ENCODE measurements around the gene DPT.
"Not testable (repeated sequence)": the region's sequence is repeated elsewhere in the genome, so short reads cannot be mapped to it uniquely, and the experiment has no call there.

DPT gene

GRCh38 chr1:168728473-168729404 is at the start of gene DPT:
Gene DPT (minus strand): TSS chr1:168729206. CDS start chr1:168729174, 32 bp downstream.
- no peak for DNase-seq (ENCODE audit: low spot score)

DNA sequence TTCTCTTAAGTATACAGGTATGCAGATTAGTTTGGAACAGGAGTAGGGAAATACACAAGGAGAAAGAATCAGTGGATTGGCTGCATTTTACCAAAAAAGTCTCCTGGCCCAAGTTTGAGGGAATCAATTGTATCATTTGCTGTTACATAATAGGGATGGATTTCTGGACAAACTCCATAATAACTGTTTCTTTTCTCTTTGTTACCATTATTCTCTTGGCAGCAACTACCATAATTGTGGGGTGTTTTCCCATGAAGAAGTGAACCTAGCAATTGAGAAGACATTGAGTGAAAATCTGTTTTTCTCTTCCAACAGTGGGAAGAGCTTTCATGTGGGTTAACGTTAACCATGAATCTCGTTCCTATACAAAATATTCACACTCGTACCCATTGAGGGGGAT is 46.4 kb upstream of the DPT start:
- DNase-seq (ENCODE audit: low spot score) = no peak

- DNase-seq (ENCODE audit: low spot score) = no peak
These were observed 45.2 kb upstream of the DPT start for GRCh38 chr1:168774241-168774640.

GRCh38 chr1:168772428-168773060 is 43.5 kb upstream of the DPT start:
- no peak for DNase-seq (ENCODE audit: low spot score)

- DNase-seq (ENCODE audit: low spot score) = no peak
These were observed 42.2 kb upstream of the DPT start for GRCh38 chr1:168771104-168771630.

DNA sequence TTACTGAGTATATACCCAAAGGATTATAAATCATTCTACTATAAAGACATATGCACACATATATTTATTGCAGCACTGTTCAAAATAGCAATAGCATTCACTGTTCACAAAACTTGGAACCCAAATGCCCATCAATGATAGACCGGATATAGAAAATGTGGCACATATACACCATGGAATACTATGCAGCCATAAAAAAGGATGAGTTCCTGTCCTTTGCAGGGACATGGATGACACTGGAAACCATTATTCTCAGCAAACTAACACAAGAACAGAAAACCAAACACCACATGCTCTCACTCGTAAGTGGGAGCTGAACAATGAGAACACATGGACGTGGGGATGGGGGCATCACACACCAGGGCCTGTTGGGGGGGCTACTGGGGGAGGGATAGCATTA is 40.9 kb upstream of the DPT start:
- DNase-seq (ENCODE audit: low spot score) = not testable (repeated sequence)

- DNase-seq (ENCODE audit: low spot score) = no peak
These were observed 39.0 kb upstream of the DPT start for GRCh38 chr1:168767894-168768584.

DNA sequence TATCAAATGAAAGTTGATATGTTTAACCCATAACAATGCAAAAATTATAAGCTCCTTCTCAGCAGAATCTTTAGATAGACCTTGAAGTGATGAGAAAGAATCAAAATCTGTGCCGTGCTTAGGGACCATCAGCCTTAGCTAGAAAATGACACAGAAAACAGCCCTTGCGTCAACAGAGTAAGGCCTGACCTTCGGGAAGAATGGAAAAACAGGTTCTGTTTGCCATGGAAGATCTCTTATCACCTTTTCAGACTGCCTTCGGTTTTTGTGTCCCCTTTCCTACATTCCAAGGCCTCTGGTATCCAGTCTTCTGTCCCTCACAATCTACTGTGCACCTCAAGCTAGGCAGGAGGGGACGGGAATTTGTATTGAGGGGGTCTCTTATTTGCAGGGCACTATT is 37.6 kb upstream of the DPT start:
- DNase-seq (ENCODE audit: low spot score) = no peak

DNA sequence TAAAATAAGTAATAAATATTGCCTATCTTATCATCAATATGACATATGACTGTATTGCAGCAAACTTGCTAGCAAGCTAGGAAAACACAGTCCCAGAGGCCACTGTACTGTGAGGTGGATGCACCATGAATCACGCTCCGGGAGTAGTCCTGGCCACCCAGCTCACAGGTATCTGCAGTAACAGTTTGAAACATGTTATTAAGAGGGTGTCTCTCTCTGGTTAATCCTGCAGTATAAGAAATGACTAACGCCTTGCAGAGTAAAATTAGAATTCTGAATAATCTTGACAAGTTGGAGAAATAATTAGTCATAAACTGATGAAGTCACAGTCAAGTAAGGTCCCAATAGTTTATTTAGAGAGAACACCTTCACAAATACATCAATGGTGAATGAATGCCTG is 34.0 kb upstream of the DPT start:
- no peak for DNase-seq (ENCODE audit: low spot score)

DNA sequence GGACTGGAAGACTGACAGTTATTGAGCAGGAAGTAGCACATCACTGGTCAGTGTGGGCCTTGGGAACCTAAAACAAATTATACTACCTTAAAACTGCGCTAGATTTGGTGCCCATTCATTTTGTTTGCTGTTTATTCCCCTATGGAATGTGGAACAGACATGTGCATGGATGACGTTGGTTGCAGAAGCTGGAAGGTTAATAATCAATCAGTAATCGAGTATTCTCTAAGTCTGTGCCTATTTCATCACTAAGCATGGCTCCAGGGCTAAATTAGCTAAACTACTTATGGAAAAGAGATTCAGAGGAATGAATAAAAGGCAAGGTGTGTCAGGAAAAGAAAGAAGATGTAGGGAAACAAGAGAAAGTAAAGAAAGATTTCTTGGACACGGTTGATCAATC is 33.5 kb upstream of the DPT start:
- DNase-seq (ENCODE audit: low spot score) = no peak

- DNase-seq (ENCODE audit: low spot score) = no peak
These were observed 31.8 kb upstream of the DPT start for GRCh38 chr1:168760781-168761180.

- no peak for DNase-seq (ENCODE audit: low spot score)
These were observed 31.2 kb upstream of the DPT start for GRCh38 chr1:168760241-168760640.

GRCh38 chr1:168759077-168759476 is 30.1 kb upstream of the DPT start:
- DNase-seq (ENCODE audit: low spot score) = no peak

DNA sequence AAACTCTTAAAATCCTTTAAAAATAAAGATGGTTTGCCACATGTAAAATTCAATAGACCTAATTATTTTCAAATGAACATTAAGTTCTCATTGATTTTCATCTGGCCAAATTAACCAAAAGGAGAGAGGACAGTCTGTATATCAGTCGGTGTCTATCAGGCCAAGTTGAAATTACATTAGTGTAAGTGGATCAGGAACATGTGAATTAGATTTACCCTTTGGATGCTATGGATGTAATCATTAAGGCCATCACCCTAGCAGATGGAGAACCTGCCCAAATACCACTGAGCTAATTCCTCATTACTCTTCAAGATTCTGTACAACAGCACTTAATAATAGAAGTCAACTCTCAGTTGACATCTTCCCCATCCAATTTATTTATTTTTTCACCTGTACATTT is 29.5 kb upstream of the DPT start:
- DNase-seq (ENCODE audit: low spot score) = no peak

- no peak for DNase-seq (ENCODE audit: low spot score)
These were observed 26.9 kb upstream of the DPT start for GRCh38 chr1:168755800-168756418.

DNA sequence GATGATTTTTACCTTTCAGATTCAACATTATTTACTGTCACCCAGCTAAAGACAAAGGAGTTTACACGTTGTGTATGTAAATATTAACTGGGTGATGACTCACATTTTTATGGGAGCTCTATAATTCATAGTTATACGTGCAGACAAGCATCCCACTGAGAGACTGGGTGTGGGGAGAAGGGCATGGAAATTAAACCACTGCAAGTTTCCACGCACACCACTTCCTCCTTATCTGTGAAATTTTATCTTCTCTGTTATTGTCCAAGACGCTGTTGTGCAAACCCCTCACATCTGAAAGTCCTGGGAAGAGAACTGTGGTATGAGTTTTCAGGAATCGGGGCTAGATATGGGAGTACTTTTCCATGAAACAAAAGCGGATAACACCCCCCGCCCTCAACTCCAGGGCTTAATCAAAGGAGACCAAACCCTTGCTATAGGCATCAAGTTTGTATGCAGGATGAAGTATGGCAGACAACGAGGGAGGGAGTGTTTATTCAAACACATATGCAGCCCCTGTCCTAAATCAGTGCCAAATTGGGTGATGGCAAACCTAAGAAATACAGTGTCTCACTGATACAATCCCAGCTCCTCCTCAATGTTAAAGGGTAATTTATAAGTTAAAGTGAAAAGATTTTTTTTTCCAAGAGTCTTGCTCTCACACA is 23.3 kb upstream of the DPT start:
- no peak for DNase-seq (ENCODE audit: low spot score)

- DNase-seq (ENCODE audit: low spot score) = no peak
These were observed 22.2 kb upstream of the DPT start for GRCh38 chr1:168751195-168751650.

DNA sequence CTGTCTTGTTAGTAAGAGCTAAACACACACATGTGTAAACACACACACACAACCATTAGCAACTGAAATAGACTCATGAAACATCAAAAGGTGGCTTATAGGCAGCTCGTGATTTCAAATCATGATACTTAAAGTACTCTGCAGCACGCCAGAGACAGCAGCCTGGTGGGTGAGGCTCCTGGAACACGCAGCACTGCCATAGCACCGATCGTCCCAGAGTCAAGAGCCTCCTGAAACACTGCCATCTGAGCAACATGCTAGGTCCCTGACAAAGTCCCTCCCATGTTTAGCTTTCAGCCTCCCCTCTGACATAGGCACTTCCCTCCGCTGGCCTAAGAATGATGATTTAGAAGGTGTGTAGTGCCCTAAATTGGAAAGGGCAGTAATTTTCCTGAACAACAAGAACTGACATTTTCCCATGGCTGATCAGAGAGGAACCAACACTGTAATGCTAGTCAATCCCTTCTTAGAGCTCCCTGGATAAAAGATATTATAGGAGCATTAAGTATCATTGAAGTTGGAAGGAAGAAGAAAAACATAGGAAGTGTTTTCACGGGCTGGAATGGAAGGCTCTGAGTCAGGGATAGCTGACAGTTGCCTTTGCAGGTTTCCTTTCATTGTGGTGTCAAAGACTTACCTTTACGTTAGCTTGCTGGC is 14.1 kb upstream of the DPT start:
- DNase-seq (ENCODE audit: low spot score) = no peak

DNA sequence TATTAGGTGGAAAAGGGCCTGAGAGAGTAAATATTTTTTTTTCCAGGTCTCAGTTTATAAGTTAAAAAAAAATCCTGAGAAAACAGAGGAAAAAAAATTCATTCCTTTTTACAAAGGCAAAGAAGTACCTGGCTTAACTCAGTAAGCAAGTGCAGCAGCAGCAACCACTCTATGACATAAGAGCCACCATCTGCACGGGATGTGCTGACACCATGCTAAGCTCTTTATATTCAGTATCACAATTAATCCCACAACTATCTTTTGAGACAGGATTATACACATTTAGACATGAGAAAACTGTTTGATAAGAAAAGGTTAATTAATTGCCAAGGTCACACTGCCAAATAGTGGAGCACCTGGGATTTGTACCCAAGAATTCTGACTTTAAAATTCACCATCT is 13.4 kb upstream of the DPT start:
- DNase-seq (ENCODE audit: low spot score) = no peak

DNA sequence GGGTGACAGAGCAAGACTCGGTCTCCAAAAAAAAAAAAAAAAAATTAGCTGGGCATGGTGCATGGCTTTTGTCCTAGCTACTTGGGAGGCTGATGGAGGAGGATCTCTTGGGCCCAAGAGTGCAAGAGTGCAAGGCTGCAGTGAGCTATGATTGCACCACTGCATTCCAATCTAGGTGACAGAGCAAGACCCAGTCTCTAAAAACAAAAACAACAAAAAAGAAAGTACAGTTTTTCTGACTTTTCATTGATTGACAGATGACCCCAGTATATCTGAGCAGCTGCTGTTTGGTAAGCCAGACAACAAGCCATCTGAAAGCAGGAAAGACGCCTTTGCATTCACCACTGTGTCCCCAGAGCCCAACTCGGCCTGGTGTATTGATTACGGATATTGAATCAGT is 10.9 kb upstream of the DPT start:
- no peak for DNase-seq (ENCODE audit: low spot score)

DNA sequence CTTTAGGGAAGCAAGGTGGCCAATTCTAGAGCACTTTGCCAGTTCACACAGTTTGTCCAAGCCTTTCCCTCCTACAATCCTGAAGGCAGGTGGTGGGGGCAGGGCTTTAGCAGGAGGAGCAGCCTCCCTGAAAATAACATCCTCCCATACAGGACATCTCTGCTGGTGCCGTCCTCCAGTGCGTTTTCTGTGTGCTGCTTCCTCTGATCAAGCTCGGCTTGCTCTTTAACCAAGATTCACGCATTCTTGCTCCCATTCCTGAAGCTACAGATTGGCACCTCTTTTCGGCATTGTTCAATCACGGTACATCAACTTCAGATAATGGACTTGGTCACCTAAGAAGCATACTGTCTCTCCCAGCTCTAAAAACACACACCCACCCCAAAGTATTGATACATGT is 7.5 kb upstream of the DPT start:
- no peak for DNase-seq (ENCODE audit: low spot score)

All from kidney capillary endothelial cell (primary cell).